Measurements from ENCODE around the gene C15orf39. TPM values are rescaled to one million over a fixed set of nuclear protein-coding genes. Genes with fewer than 3 reads are reported as not detected.

The C15orf39 gene
- total RNA-seq, 1 donor from 2014 or later, result 31.7 TPM

DNA sequence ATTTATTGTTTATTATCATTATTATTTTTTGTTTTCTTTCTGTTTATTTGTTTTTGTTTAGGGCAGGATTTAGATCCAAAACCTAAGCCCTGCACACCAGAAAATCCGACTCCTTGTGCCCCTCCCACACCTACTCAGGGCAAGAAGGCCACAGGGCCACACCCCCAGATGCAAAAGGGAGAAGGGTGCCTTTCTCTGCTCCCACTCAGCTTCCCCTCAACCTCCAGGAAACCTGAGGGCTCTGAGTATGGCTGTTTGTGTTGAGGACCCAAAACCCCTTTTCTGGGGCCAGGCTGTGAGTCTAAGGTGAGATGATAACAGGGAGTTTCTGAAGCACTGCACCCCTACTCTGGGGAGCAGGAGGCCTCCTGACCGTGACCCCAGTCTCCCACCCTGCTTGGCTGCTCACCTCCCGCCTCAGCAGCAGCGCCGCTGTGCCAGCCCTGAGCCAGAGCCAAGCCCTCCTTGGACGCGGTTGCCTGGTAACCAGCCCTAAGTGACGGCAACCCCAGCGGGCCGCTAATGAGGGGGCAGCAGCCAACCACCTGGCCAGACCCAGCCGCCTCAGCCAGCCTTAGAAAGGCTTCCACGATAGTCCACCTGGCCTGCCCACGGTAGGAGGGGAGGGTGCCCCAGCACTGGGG, 6.4 kb upstream of the C15orf39 start:
- DNase-seq (ENCODE audit: low spot score), result no peak

DNA sequence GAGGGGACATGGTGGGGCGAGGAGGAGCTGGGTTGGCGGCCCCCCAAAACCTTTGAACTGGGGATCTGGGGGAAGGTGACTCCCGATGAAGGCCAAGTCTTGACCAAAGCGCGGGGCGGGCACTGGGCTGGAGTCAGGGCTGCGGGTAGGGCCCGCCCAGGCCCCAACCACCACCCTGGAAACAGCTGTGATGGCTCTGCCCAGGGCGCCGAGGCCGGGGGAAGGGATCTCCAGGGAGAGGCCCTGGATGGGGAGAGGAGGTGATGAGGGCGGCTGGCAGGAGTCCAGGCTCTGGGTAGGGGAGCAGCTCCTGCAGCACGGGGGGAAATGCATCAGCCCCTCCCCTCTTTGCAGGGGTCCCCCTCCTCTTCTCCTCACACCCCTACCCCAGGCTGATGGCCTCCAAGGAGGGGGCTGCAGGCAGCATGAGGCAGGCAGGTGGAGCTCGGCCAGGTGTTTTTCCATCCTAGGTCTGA, 5.9 kb upstream of the C15orf39 start:
- no peak for DNase-seq (ENCODE audit: low spot score)

DNA sequence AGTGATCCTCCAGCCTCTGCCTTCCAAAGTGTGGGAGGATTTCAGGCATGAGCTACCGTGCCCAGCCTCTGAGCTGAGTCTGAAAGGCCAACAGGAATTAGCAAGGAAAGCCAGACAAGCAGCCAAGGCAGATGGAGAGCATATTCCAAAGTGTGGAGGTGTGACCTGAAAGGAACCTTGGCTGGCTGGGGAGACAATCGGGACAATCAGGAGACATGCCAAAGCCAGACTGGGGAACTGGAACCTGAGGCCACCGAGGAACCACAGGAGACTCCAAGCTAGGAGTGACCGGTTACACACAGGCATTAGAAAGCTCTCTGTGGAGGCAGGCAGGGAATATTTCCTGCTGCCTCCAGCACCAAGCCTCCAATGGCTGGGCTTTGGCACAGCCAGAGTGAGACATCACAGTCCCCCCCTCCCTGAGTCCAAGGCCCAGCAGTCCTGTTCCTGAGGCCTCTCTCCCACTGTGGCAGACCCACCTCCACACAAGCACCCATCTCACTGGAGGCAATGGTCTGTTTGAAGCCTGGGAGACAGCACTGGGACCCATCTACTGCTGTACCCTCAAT, 4.5 kb upstream of the C15orf39 start:
- no peak for DNase-seq (ENCODE audit: low spot score)

DNA sequence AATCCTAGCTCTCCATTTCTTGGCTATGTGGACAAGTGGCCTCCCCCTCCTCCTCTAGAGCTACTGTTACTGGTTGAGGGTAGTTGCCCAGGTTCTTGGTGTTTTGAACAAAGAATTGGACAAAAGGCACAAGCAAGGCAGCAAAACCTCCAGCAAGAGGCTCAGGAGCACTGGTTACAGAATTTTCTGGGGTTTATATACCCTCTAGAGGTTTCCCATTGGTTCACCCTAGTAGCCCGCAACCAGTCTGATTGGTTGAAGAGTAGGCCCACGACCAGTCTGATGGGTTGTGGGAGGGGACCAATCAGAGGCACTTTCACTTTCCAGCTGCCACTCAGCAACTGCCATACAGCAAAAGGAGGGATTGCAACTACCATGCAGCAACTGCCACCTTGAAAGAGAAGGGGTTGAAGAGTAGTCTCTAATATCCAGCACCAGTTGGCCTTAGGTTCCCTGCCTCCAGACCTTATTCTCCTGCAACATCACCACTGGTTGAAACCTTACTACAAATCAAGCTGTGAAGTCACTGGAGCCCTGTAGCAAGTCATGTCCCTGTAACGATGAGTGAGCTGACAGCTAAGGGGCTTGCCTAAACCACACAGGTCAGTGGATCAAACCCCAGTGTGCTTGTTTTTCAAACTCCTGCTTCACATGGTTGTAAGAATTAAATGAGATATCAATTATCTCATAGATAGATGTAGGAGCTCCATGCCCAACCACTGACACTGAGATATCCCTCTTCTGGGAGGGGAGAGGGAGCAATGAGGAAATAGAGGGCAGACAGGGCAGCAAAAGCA, 2.9 kb upstream of the C15orf39 start:
- no peak for DNase-seq (ENCODE audit: low spot score)

DNA sequence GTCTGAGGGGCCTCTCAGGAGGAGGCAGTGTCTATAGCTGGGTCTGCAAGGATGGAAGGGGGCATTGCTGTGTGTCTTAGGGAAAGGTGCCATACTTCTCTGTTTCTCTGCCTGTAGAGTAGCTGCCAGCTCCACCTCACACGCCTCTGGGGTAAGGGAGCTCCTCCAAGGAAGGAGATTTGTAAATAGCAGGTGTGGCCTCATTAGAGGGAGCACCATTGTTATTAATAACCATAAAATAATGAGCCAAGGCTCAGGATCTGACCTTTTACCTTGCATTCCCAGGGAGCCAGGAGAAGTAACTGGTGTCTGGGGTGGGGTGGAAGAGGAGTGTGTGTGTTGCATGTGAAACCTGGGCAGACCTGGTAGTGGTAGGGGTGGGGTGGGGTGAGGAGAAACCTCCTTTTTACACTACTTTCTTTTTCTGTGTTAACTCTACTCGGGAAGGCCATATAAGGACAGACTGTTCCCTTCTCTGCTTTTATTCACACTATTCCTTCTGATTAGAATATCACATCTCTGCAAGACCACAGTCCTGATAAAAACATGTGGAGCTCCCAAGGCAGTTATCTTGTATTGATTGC, 2.2 kb upstream of the C15orf39 start:
- no peak for DNase-seq (ENCODE audit: low spot score)

DNA sequence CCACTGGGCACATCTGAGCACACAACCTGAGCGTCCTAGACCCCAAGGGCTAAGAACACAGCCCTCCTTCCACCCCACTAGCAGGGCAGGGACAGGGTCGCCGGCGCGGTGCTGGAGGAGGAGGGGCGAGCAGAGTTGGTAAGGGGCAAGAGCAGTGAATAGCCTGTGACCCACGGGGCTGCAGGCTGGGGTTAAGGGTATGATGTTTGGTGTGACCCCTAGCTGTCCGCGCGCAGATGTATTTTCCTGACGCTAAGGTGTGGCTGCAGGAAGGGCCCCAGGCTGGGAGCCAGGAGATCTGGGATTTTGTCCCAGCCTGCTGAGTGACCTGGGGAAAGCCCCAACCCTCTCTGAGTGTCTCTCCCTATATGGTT, 1.3 kb upstream of the C15orf39 start:
- DNase-seq (ENCODE audit: low spot score), result no peak

DNA sequence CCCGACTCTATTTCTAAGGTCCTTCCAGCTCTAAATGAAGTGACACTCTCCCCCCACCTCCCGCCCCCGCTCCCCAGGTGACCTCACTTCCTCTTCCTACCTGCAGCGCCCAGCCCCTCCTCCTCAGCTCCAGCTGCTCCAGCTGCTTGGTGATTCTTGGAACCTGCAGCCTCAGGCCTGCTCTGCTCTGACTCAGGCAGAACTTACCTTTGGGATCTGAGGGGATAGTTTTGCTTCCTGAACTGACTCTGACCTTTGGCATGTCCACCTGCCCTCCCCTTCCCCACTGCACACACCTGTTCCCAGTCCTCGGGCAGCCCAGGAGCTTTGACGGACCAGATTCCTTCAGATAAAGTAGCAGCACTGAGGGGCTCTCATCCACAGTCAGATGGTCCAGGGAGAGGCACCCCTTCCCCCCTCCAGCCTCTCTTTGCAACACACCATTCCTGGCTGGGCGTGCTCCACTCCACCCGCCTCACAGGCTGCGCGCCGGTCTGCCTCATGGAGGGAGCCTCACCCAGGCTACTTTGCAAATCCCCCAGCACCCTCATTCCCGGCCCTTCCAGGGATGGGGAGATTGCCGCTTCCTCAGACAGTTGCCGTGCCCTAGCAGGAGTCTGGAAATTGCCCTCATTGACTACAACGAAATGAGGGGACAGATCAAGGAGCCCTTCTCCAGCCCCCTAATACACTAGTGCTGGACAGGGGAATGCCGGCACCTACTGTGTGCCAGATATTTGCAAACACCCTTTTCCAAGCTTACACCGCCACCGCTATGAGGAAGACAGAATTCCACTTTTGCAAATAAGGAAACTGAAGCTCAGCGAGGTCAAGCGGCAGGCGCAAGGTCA, 692 bp upstream of the C15orf39 start:
- no peak for DNase-seq (ENCODE audit: low spot score)

DNA sequence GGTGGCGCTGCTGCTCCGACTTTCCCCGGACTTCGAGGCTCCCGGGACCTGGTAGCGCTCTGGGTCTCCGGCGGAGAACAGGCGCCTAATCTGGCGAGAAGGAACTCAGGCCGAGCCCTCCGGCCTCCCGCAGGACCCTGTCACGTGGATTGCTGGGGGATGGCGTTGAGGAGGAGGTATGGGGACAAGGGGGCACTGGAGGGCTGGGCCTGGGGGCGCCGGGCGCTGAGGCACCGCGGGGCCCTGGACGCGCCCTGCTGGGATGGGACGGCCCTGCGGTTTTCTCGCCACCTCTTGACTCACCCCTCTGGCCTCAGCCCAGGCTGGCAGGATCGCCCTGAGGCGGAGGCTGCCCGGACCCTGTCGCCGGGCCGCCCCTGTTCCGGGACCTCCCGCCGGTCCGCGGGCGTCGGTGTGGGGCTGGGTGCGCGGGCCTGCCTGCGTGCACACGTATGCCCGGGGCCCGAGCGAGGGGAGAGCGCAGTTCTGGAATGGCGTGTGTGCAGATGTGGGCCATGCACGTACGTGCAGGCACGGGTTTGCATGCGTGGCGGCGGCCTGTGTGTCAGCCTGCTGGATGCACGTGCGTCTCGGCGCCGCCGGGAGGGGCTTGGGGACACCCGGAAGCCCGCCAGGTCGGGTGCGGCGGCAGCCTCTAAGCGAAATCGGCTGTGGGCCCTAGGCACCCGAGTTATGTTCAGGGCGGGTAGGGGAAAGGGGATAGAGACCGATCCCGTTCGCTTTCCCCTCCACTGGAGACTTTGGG, 752 bp downstream of the C15orf39 start:
- peak; percentile 94 for DNase-seq (ENCODE audit: low spot score)

DNA sequence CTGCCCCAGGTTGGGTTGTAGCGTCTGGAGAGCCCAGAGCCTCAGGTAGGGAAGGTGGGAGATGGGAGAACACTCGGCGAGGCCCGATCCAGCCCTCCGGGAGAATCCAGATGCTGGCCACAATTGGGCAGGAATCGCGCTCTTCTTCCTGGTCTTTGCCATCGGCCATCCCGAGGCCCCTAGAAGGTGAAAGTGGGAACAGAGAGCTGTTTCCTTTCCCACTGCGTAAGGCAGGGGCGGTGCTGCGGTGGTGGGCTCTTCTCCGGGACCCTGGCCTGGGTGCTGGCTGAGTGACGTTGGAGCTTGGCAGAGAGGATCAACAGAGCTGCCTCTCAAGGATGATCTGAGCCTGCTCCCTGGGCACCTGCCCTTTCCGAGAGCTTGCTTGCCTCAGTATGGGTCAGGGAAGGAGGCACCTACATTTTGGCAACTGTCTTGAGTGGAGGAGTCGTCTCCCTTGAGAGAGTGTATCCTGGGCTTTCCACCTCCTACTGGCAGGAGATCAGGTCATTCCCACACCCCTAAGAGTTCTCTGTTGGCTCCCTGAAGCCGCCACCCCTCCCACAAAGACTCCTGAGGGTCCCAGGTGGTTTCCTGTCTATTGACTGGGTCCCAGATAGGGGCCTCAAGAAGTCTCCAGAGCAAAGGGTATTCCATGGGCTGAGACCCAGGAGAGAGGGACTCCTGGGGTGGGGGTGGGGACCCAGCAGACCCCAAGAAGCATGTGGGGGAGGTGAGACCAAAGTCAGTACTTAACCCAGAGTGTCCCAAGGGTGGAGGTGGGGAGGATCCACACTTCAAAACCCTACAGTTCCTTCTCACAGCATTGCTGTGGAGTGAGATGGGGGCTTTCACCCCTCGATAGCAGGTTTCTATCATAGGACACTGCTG, 1.6 kb downstream of the C15orf39 start:
- DNase-seq (ENCODE audit: low spot score), result no peak

DNA sequence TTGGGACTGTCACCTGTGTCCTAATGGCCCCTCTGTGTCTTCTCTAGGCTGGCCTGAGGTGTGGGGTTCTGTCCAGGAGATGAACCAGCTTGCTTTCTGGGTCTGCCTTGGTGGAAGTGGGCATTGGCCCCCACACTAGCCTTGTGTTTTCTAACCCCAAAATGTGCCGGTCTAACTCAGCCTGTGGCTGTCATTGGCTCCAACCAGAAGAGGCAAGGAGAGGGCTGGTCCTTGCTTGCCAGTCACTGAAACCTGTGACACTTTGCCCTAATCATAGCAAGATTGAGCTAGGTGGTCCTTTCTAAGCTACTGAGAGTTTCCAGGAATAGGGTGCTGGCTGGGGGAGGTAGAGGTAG, 2.2 kb downstream of the C15orf39 start:
- no peak for DNase-seq (ENCODE audit: low spot score)

DNA sequence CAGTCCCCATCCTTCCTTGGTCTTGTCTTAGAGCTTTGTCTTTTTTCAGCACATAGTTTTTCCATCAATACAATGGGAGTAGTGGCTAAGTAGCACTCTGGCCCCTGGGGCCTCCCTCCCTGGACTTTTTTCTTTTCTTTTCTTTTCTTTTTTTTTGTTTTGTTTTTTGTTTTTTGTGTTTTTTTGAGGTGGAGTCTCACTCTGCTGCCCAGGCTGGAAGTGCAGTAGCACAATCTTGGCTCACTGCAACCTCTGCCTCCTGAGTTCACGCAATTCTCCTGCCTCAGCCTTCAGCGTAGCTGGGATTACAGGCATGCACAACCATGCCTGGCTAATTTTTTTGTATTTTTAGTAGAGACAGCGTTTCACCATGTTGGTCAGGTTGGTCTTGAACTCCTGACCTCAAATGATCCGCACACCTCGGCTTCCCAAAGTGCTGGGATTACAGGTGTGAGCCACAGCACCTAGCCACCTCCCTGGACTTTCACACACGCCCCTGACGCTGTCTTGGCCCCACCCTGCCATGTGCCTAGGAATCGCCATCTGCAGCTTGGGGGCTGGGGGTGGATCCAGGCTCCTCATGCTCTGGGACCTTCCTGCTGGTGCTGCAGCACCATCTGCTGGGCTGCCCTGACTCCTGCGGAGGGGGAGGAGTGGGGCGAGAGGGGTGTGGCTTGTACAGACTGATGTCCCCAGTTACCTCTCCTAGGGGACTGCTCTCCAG, 2.8 kb downstream of the C15orf39 start:
- peak; percentile 97 for DNase-seq (ENCODE audit: low spot score)

DNA sequence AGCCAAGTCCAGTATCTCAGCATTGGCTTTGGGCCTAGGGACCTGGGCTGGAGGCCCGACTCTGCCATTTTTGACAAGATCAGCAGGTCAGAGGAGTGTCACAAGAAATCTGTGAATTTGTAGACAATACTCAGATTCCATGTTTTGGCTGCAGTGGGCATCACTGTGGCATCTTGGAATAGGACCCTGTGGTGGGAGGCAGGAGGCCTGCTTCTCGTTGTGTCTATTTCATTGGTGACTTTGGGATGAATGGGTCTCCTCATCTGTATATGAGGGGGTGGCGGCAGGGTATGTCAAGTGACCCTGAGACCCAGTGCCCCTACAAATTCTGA, 3.3 kb downstream of the C15orf39 start:
- no peak for DNase-seq (ENCODE audit: low spot score)

DNA sequence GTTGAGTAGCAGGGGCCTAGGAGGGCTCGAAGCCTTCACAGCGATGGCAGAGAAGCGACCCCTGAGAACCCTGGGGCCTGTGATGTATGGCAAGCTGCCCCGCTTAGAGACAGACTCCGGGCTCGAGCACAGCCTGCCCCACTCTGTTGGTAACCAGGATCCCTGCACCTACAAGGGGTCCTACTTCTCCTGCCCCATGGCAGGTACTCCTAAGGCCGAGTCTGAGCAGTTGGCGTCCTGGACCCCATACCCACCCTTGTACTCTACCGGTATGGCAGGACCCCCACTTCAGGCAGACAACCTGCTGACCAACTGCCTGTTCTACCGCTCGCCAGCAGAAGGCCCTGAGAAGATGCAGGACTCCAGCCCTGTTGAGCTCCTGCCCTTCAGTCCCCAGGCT, 4.3 kb downstream of the C15orf39 start:
- no peak for DNase-seq (ENCODE audit: low spot score)

DNA sequence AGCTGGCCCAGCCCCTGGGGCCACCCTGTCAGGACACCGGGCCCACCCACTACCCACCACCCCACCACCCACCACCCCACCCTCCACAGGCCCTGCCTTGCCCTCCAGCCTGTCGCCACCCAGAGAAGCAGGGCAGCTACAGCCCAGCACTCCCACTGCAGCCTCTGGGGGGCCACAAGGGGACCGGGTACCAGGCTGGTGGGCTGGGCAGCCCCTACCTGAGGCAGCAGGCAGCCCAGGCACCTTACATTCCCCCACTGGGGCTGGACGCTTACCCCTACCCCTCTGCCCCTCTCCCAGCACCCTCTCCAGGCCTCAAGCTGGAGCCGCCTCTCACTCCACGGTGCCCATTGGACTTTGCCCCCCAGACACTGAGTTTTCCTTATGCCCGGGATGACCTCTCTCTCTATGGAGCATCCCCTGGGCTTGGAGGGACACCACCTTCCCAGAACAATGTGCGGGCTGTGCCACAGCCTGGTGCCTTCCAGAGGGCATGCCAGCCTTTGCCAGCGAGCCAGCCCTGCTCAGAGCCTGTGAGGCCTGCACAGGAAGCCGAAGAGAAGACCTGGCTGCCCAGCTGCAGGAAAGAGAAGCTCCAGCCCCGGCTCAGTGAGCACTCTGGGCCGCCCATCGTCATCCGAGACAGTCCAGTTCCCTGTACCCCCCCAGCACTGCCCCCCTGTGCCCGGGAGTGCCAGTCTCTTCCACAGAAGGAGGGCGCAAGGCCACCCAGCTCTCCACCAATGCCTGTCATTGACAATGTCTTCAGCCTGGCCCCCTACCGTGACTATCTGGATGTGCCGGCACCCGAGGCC, 5.3 kb downstream of the C15orf39 start:
- DNase-seq (ENCODE audit: low spot score), result no peak

DNA sequence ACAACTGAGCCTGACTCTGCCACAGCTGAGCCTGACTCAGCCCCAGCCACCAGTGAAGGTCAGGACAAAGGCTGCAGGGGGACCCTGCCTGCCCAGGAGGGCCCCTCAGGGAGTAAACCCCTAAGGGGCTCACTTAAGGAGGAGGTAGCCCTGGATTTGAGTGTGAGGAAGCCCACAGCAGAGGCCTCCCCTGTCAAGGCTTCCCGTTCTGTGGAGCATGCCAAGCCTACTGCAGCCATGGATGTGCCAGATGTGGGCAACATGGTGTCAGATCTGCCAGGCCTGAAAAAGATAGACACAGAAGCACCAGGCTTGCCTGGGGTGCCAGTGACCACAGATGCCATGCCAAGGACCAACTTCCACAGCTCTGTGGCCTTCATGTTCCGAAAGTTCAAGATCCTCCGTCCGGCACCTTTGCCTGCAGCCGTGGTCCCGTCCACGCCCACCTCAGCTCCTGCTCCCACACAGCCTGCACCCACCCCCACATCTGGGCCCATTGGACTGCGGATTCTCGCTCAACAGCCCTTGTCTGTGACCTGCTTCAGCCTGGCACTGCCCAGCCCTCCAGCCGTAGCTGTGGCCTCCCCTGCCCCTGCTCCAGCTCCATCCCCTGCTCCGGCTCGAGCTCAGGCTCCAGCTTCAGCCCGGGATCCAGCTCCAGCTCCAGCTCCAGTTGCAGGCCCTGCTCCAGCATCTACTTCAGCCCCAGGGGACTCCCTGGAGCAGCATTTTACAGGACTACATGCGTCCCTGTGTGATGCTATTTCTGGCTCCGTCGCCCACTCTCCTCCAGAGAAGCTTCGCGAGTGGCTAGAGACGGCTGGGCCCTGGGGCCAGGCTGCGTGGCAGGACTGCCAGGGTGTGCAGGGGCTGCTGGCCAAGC, 6.2 kb downstream of the C15orf39 start:
- DNase-seq (ENCODE audit: low spot score), result no peak

DNA sequence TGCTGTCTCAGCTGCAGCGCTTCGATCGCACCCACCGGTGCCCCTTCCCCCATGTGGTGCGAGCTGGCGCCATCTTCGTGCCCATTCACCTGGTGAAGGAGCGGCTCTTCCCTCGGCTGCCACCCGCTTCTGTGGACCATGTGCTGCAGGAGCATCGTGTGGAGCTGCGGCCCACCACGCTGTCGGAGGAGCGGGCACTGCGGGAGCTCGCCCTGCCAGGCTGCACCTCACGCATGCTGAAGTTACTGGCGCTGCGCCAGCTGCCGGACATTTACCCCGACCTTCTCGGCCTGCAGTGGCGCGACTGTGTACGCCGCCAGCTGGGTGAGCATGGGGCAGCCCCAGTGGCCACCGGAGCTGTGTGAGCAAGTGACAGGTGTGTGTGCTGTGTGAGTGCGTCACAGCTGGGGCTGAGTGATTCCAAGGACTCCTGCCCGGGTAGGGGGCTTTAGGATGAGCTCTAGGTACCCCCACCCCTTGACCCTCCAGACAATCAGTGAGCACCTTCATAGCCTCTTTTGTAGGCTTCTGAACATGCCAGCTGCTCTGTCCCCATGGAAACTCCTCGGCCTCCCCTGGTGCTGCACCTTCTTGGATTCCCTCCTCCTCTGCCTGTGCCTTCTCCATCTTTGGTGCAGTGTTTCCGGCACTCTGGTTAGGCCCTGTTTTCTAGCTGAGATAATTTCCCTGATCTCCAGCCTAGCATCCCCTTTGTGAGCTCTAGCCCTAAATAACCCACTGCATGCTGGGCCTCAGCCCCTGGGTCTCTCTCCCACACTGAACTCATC, 7.0 kb downstream of the C15orf39 start:
- DNase-seq (ENCODE audit: low spot score), result no peak
